Measurements from ENCODE around the gene TAGLN2. TPM values are rescaled to one million over a fixed set of nuclear protein-coding genes. Genes with fewer than 3 reads are reported as not detected.
A peak's percentile ranks its signal among the peaks of the same experiment; 100 is the strongest.

The TAGLN2 gene
- total and polyA plus RNA-seq, 9 of the 15 experiments (the other 6 are each of a cell fraction or from before 2014, with no cell fraction given), result 192 to 683 (median 455) TPM

DNA sequence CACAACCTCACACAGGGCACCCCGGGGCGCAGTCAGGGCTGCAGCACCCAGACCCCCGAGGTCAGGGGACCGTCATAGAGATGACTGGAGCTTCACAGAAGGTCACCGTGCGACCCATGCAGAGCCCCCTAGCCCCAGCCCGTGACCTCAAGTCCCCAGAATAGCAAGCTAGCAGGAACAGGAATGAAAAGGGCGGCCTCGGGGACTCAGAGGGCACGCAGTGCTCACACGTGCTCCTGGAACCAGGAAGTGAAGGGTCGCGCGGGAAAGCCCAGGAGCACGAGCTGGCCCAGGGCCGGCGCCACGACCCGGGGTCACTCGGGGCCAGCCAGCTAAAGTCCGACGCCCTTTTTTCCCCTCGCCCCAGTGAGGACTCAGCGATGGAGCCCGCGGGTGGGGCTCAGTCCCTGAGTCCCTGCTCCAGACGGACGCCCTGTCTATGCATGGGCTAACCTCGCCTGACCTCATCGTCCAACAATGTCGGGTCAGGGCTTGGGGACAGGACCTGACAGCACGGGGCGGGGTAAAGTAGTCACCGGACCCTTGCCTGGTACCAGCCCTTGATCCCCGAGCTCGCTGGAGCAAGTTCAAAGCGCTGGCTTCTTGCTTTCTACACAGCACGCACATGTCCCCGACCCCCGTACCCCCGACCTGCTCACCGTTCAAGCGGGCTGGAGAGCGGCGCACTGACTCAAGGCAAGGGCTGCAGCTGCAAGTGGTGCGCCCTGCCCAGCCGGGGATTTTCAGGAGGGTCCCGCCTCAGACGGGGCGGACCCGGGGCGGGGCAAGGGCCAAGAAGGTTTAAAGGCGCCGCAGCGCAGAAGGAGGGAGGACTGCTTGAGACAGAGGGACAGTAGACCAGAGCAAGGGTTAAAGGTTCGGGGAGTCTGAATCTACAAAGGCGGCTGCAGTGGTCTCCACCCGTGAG lies at the start of gene TAGLN2 (continued):
- peak; percentile 6; the same call in 1 of the 2 replicates for TF ChIP-seq PRMT5 (CRISPR knock-in tag; IDR thresholded peaks at IDR 0.05)
- TF ChIP-seq, protein P1, sequence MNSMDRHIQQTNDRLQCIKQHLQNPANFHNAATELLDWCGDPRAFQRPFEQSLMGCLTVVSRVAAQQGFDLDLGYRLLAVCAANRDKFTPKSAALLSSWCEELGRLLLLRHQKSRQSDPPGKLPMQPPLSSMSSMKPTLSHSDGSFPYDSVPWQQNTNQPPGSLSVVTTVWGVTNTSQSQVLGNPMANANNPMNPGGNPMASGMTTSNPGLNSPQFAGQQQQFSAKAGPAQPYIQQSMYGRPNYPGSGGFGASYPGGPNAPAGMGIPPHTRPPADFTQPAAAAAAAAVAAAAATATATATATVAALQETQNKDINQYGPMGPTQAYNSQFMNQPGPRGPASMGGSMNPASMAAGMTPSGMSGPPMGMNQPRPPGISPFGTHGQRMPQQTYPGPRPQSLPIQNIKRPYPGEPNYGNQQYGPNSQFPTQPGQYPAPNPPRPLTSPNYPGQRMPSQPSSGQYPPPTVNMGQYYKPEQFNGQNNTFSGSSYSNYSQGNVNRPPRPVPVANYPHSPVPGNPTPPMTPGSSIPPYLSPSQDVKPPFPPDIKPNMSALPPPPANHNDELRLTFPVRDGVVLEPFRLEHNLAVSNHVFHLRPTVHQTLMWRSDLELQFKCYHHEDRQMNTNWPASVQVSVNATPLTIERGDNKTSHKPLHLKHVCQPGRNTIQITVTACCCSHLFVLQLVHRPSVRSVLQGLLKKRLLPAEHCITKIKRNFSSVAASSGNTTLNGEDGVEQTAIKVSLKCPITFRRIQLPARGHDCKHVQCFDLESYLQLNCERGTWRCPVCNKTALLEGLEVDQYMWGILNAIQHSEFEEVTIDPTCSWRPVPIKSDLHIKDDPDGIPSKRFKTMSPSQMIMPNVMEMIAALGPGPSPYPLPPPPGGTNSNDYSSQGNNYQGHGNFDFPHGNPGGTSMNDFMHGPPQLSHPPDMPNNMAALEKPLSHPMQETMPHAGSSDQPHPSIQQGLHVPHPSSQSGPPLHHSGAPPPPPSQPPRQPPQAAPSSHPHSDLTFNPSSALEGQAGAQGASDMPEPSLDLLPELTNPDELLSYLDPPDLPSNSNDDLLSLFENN (IDR thresholded peaks at IDR 0.05; ENCODE audit: low read depth in 2 of 2, low read length in 2 of 2), result peak in 1 of 2 experiments; percentile 70; a peak in 1 of 4 replicates
- TF ChIP-seq, protein P2, sequence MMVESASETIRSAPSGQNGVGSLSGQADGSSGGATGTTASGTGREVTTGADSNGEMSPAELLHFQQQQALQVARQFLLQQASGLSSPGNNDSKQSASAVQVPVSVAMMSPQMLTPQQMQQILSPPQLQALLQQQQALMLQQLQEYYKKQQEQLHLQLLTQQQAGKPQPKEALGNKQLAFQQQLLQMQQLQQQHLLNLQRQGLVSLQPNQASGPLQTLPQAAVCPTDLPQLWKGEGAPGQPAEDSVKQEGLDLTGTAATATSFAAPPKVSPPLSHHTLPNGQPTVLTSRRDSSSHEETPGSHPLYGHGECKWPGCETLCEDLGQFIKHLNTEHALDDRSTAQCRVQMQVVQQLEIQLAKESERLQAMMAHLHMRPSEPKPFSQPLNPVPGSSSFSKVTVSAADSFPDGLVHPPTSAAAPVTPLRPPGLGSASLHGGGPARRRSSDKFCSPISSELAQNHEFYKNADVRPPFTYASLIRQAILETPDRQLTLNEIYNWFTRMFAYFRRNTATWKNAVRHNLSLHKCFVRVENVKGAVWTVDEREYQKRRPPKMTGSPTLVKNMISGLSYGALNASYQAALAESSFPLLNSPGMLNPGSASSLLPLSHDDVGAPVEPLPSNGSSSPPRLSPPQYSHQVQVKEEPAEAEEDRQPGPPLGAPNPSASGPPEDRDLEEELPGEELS (CRISPR knock-in tag; IDR thresholded peaks at IDR 0.05; ENCODE audit: borderline replicate concordance), result 0 out of 2 replicates have a peak, but pooled peaks have one; percentile 51
- no peak for TF ChIP-seq ARID2 (IDR thresholded peaks at IDR 0.05)
- TF ChIP-seq CCNT2 (IDR thresholded peaks at IDR 0.05; ENCODE audit: borderline replicate concordance, extremely low read depth, insufficient read length, low read depth, low read length), result peak; percentile 17
- 0 out of 2 replicates have a peak, but pooled peaks have one; percentile 4 for TF ChIP-seq CREM (IDR thresholded peaks at IDR 0.05; ENCODE audit: low read depth)
- peak; percentile 86 for TF ChIP-seq FOXM1 (IDR thresholded peaks at IDR 0.05; ENCODE audit: low read depth)
- TF ChIP-seq FOXM1 (CRISPR knock-in tag; IDR thresholded peaks at IDR 0.05; ENCODE audit: low read depth), result no peak; the same call in 1 of the 2 replicates
- TF ChIP-seq YY1 (IDR thresholded peaks at IDR 0.05; ENCODE audit: borderline replicate concordance in 1 of 3, control insufficient read depth in 1 of 3, extremely low read depth in 1 of 3, insufficient read depth in 3 of 3, insufficient read length in 1 of 3, insufficient replicate concordance in 2 of 3, low read depth in 1 of 3, low read length in 2 of 3), result peak in 2 of 3 experiments; percentile 38 to 53
- no peak for TF ChIP-seq HSF4 (CRISPR knock-in tag; IDR thresholded peaks at IDR 0.05; ENCODE audit: borderline replicate concordance)
- TF ChIP-seq BHLHE40 (IDR thresholded peaks at IDR 0.05; ENCODE audit: low read length), result peak; percentile 75
- TF ChIP-seq SP1 (CRISPR knock-in tag; IDR thresholded peaks at IDR 0.05), result peak; percentile 82
- no peak for TF ChIP-seq MEF2A (IDR thresholded peaks at IDR 0.05; ENCODE audit: control insufficient read depth, low read depth, low read length)
- TF ChIP-seq, protein P3, sequence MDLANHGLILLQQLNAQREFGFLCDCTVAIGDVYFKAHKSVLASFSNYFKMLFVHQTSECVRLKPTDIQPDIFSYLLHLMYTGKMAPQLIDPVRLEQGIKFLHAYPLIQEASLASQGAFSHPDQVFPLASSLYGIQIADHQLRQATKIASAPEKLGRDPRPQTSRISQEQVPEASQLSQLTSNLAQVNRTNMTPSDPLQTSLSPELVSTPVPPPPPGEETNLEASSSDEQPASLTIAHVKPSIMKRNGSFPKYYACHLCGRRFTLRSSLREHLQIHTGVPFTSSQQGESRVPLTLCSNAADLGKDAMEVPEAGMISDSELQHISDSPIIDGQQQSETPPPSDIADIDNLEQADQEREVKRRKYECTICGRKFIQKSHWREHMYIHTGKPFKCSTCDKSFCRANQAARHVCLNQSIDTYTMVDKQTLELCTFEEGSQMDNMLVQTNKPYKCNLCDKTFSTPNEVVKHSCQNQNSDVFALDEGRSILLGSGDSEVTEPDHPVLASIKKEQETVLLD (IDR thresholded peaks at IDR 0.05), result no peak
- TF ChIP-seq CHD4 (IDR thresholded peaks at IDR 0.05; ENCODE audit: insufficient read depth, insufficient replicate concordance, low read depth, low read length, poor library complexity, severe bottlenecking), result no peak
- TF ChIP-seq ZFX (CRISPR knock-in tag; IDR thresholded peaks at IDR 0.05), result peak; percentile 61; the same call in 1 of the 2 replicates
- TF ChIP-seq ZNF311 (CRISPR knock-in tag; IDR thresholded peaks at IDR 0.05), result no peak
